Activated T-cell treated with anti-CD3 and anti-CD28 coated beads for 1 hour (primary cell): ENCODE results near the gene SYTL2.
A peak's percentile ranks its signal among the peaks of the same experiment; 100 is the strongest.
"Not testable (repeated sequence)": the region's sequence is repeated elsewhere in the genome, so short reads cannot be mapped to it uniquely, and the experiment has no call there.

Experiments used
- DNase-seq: peaks from one replicate; pipeline ENCODE4 v3.0.0-alpha.2; 2020; ENCODE audit warnings: low read depth

SYTL2 gene, protein sequence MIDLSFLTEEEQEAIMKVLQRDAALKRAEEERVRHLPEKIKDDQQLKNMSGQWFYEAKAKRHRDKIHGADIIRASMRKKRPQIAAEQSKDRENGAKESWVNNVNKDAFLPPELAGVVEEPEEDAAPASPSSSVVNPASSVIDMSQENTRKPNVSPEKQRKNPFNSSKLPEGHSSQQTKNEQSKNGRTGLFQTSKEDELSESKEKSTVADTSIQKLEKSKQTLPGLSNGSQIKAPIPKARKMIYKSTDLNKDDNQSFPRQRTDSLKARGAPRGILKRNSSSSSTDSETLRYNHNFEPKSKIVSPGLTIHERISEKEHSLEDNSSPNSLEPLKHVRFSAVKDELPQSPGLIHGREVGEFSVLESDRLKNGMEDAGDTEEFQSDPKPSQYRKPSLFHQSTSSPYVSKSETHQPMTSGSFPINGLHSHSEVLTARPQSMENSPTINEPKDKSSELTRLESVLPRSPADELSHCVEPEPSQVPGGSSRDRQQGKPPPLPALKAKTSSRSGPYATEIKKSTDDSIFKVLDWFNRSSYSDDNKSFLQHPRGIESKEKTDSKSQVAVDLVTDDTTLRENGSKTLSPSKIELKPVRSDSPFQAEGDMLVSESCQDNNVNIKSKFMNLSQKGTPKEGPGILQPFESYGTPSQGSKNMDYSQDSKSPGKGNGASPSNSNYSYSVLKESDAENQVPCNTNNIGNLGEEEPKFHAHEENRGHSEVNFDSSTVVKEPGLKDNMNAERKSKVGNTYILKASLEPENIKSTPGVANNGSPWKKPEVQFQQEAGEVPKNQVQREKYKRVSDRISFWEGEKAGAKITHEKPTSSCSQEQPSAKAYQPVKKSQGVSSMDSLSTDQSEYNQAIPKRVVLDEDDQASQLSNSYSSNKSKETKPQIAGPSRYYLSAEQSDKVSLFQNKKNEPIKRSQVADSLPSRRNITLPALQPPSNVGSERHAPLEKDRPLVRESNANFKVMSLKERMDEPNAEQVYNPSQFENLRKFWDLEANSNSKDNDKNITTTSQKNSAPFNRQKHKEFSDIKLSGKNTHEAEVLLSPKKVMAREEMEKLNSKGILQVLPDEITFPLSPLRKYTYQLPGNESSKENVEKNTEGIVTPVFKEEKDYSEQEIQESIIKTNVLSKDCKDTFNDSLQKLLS (N-terminal part only)

DNA sequence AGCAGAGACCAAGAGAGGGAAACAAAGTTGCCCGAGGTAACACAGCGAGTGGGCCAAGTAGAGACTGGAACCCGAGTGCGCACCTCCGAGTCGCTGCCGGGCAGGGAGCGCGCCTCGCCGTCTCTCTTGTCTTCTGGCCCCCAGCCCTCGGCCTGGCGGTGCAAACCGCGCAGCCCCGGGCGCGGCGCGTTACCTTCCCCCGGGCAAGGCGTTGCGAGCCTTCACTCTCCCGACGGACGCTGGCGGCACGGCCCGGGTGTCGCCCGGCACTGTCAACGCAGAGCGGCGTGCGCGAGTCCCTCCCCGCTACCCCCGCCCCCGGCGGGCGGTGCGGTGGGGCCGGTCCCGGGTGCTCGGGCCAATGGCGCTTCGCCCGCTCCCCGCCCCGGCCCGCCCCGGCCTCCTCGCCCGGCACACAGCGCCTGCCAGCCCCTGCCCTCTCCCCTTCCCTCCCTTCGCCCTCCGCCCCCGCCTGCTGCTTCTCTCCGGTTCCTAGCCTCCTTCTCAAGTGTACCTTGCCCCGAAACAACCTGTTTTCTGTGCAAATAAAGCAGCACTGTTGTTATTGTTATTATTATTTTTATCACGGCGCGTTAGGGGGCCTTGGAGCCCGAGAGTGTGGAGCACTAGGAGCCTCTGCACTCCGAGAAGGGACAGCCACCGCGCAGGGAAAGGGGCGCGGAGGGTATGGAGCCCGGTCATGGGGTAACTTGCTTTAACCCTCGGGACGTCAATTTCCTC lies at the start of gene SYTL2:
SYTL2 (minus strand) TSS at position 271 of the 741 bp plus-strand sequence. CDS start 53,416 bp downstream, outside the sequence.
- peak; percentile 64 for DNase-seq

DNA sequence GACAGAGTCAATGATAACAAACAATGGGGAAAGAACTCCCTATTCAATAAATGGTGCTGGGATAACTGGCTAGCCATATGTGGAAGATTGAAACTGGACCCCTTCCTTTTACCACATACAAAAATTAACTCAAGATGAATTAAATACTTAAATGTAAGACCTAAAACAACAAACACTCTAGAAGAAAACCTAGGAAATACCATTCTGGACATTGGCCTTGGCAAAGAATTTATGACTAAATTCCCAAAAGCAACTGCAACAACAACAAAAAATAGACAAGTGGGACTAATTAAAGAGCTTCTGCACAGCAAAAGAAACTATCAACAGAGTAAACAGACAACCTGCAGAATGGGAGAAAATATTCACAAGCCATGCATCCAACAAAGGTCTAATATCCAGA lies 48.6 kb upstream of the SYTL2 start:
- not testable (repeated sequence) for DNase-seq

DNA sequence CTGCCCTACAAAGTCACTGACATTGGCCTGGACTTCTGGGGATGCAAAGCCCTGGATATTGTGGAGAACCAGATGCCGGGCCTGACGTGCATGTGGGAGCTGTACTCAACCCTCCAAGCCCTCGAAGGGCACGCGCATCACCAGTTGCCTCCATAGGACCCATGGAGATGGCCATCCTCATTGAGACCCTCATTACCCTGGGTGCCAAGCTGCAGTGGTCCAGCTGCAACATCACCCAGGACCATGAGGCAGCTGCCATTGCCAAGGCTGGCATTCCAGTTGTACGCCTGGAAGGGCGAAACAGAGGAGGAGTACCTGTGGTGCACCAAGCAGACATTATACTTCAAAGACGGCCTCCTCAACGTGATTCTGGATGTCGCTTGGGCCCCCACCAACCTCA lies 46.2 kb upstream of the SYTL2 start:
- no peak for DNase-seq

DNA sequence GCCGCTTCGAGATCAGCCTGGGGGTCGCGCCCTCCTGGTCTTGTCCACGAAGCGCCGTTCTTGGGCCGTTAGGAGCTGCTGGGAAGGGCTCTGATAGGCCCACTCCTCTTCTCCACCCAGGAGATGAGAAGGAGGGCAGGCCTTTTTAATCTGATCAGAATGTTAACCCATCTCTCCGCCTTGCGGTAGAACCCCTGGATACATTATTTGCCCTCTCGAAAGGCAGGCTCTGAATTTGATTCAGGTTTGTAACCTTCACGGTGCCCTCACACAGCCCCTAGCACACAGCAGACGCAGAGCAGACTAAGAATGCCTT lies 44.4 kb upstream of the SYTL2 start, which contains the start of gene CCDC83:
CCDC83 (plus strand) TSS at position 43 of the 316 bp plus-strand sequence. CDS start 9,741 bp downstream, outside the sequence.
- no peak for DNase-seq

DNA sequence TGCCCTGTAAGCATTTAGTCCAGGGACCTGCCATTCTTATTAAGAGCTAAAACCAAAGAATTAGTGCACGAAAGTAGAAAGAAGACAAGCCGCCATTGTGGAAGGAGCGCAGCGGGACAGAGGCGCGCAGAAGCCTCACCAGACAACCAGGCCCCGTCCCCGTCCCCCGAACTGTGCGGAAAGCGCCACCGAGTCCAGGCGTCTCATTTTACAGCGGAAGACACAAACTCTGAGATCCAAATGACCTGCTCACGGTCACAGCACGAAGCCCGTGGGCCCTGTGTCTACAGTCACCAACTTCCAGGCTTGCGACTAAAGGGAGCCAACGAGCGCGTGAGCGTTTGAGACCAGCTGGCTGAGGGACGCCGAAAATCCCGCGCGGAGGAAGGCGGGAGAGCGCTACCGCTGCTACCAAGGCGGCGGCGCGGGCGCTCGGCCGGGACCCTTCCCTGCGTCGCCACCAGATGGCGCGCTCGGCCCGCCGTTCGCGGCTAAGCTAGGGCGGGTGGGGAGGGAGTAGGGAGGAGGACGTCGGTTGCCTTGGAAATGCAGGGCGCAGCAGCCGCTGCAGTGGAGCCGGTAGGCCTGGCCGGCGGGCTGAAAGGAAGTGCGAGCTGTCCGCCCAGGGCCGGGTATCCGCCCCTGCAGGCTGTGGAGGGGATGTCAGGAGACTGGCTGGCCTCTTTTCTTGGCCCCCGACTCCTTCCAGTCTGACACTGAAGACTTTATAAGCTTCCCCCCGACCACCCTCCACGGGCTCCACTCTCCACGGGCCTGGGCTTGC lies 43.8 kb upstream of the SYTL2 start:
- peak; percentile 81 for DNase-seq

DNA sequence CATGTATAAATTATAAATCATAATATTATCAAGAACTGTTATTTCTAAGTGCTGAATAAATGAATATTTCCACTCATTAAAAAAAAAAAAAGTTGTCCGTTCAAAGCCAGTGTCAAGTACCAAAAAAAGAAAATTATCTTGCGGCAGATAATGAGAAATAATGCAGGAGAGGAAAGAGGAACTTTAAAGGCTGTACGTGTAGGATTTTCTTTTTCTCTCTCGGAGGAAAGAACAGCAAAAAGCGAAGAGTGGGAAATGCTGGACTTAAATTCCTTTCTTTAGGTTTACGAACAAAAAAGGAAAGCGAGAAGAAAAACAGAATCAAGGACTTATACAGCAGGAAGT lies 43.2 kb upstream of the SYTL2 start:
- DNase-seq = no peak

DNA sequence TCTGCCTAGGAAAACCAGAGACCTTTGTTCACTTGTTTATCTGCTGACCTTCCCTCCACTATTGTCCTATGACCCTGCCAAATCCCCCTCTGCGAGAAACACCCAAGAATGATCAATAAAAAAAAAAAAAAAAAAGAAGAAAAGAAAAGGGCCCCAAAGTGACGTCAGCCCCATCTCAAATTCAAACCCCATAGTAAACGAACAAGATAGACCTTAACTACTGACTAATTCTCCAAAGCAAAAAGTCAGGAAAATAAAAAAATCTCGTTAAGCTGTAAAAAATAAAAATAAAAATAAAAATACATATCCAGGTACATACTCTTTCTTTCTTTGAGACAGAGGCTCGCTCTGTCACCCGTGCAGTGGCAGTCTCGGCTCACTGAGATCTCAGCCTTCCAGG lies 42.6 kb upstream of the SYTL2 start:
- not testable (repeated sequence) for DNase-seq

DNA sequence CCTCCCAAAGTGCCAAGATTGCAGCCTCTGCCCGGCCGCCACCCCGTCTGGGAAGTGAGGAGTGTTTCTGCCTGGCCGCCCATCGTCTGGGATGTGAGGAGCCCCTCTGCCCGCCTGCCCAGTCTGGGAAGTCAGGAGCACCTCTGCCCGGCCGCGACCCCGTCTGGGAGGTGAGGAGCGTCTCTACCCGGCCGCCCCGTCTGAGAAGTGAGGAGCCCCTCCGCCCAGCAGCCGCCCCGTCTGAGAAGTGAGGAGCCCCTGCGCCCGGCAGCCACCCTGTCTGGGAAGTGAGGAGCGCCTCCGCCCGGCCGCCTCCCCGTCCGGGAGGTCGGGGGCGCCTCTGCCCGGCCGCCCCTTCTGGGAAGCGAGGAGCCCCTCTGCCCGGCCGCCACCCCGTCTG lies 41.8 kb upstream of the SYTL2 start:
- DNase-seq = not testable (repeated sequence)

DNA sequence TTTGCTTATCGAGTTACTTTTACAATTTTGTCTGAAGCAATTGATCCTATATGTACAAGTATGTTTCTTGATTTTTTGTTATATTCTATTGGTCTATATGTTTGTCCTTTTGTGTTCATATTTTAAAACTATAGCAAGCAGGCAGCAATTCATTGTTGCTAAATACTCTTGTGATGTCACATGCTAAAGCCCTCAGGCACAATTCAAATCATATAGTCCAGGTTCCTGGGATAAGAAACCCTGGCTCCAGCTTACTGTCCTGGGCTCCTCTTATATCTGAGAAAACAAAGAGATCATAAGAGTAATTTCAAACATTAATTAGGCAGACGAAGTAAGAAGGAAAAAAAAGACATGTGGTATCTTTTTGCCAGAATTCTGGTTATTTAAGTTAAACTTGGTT lies 37.6 kb upstream of the SYTL2 start:
- DNase-seq = no peak

DNA sequence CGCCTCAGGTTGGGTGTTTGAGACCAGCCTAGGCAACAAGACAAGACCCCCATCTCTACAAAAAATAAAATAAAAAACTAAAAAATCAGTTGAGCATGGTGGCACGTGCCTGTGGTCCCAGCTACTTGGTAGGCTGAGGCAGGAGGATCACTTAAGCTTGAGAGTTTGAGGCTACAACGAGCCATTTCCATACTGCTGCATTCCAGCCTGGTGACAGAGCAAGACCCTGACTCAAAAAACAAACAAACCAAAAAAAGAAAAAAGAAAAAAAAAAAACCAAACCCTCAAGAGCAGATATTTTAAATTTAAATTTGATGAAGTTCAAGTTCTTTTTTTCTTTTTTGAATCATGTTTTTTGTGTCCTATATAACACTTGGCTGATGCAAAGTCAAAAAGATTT lies 37.1 kb upstream of the SYTL2 start:
- DNase-seq = no peak

DNA sequence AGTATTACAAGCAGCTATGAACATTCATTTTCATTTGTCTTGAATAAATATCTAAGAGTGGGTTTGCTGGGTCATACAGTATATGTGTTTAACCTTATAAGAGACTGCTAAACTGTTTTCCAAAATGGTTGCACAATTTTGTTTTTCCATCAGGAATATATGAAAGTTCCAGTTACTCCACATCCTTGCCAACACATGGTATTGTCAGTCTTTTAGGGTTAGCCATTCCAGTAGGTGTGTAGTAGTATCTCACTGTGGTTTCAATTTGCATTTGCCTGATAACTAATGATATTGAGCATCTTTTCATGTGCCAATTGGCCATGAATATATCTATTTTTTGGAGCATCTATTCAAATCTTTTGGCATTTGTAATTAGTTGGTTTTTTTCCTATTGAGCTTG lies 36.5 kb upstream of the SYTL2 start:
- DNase-seq = no peak

DNA sequence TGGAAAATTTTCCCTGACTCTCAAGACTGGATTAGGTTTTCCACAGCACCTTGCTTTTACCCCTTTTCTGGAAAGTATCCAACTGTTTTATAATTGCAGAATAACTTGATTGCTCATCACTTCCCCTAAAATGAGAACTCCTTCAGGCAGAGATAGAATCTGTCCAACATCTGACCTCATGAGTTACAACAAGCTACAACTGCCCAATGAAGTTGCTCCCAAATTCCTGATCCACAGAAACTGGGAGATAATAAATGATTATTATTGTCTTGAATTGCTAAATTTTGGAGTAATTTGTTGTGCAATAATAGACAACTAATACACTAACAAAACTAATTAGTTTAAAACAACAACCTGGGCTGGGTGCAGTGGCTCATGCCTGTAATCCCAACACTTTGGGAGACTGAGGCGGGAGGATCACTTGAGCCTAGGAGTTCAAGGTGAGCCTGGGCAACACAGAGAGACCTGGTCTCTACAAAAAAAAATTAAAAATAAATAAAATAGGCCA lies 34.2 kb upstream of the SYTL2 start:
- DNase-seq = no peak

DNA sequence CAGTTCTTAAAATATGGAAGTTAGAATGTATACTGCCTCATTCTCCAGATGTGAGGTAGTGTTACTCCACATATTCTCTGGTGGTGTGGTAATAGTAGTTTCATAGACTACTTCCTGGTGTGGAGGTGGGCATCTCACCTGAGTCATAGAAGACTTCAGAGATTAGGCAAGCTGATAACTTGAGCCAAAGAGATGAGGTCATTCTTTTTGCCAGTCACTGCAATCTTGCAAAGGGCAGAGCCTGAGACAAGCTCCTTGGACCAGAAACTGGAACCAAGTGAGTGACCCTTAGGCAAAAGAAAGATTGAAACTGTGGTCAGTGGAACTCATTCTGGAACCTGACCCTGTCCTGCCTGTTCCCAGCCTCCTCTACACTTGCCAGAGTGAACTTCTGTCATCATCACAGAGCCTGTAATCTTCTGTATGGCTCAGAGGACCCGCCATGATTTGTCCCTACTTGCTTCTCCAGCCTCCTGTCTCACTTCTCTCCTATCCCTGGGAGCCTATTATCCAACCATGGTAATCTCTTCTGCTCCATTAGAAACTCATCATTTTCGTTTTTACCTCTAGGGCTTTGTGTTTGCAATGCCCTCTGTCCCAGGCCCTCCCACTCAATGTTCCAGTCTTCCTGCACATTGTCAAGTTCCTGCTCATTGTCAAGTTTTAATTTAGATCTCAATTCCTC lies 33.6 kb upstream of the SYTL2 start:
- DNase-seq = no peak

DNA sequence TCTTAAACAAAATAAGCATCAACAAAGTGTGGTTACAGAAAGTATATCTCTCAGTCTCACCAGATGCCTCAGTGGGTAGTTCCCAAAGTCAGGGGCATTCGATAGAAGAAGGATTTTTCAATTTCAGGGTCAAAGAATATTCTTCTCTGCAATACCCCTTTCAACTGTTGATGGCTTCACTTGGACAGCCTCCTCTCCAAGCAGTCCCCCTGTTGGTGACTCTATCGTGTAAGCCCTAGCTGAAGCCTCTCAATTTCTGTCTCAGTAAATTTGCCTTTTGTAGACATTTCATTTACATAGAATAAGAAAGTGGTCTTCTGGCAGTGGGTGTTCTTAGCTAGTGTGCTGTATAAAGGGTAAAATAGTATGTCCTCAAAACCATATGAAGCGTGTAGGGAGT lies 33.0 kb upstream of the SYTL2 start:
- no peak for DNase-seq

DNA sequence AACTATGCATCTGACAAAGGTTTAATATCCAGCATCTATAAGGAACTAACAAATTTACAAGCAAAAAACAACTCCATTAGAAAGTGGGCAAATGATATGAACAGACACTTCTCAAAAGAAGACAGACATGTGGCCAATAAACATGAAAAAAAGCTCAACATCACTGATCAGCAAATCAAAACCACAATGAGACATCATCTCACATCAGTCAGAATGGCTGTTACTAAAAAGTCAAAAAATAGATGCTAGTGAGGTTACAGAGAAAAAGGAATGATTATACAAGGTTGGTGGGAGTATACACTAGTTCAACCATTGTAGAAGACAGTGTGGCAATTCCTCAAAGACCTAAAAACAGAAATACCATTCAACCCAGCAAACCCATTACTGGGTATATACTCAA lies 30.0 kb upstream of the SYTL2 start:
- not testable (repeated sequence) for DNase-seq

DNA sequence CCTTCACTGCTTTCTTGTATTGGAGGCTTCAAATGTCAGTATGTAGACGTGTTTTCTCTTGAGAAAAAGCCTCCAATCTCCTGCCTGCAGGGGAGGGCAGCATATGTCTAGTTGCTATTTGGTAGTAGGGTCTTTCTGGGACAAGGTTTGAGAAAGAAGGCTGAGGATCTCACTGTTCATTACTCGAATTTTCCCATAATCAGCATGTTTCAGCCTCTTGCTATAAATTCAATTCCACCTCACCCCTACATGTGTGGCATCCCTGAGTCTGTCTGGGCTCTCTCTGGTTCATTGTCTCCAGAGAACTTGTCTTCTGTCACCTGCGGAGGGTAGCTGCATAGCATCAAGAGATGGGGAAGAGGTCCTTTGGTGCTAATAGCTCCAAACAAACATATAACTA lies 24.8 kb upstream of the SYTL2 start:
- no peak for DNase-seq

DNA sequence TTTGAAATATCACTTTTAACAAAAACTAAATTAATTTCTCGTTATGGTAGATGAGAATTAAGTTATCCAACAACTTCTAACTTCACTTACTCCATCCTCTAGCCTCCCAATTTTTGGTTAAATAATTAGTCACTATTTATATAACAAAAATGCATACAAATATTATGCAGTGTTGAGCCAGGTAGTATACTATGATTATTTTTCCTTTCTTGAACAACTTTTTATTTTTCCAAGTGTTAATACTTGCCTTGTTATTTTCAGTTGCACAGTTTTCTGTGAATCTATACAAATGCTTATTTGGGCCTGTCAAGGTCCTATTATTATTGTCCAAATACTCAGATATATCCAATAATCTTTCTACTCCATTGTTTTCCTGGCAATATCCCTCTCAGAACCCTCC lies 24.3 kb upstream of the SYTL2 start:
- no peak for DNase-seq

DNA sequence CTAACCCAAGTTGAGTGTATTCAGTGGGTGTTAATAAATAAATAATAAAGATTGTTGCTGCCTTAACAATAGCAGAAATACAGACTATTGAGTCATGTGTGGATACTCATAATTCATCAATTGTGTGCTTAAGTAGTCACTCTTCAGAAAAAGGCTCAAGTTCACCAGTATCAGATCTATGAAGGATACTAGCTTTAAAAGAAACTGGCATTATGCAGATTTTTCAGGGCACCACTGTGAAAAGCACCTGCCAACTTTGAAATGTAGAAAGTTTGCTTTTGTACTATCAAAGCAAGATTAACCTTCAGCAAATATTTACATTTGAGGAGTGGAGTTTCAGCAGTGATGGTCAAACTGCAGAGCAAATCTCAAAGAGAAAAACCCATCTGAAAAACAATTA lies 20.1 kb upstream of the SYTL2 start:
- no peak for DNase-seq

DNA sequence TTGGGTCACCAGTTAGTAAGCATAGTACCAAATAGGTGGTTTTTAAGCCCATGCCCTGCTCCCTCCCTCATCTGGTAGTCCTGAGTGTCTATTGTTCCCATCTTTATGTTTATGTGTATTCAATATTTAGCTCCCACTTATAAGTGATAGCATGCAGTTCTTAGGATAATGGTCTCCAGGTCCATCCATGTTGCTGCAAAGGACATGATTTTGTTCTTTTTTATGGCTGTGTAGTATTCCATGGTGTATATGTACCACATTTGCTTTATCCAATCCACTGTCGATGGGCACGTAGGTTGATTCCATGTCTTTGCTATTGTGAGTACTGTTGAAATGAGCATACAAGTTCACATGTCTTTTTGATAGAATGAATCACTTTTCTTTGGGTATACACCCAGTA lies 18.2 kb upstream of the SYTL2 start:
- DNase-seq = no peak

DNA sequence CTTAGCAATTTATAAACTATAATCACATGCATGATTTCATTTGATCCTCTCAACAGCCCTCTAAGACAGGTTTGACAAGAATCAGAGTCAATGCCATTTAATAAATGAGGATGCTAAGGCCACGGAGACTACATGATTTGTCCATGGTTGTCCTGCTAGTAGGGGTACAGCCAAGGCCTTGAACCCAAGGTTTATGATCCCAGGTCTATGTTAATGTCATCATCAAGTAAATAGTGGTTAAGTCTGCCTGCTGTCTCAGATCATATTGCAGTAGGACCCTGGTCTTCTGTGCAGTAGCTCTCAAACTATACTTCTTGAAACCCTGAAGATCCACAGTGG lies 17.7 kb upstream of the SYTL2 start:
- no peak for DNase-seq
